IPS DF 6.9 (cell line): ENCODE data around the gene YIPF7.

Experiments
- DNase-seq: peaks from one replicate; pipeline ENCODE4 v3.0.0-alpha.2; 2013; ENCODE audit warnings: low read depth, low spot score
- H3K27ac ChIP-seq: one replicate; pipeline ENCODE4 v1.5.1; 2013; ENCODE audit warnings: low read length, control low read depth
- H3K27me3 ChIP-seq: 2 replicates; pipeline ENCODE4 v1.6.1; 2013; ENCODE audit warnings: mild to moderate bottlenecking, low read length; ENCODE audit not compliant: control insufficient read depth, insufficient read depth
- H3K36me3 ChIP-seq: 2 replicates; pipeline ENCODE4 v1.6.1; 2013; ENCODE audit warnings: low read length; ENCODE audit not compliant: control insufficient read depth, insufficient read depth
- H3K4me1 ChIP-seq: 2 replicates; pipeline ENCODE4 v1.6.1; 2013; ENCODE audit warnings: low read length; ENCODE audit not compliant: control insufficient read depth, insufficient read depth
- H3K4me3 ChIP-seq: 2 replicates; pipeline ENCODE4 v1.5.1; 2013; ENCODE audit warnings: mild to moderate bottlenecking, low read length
- H3K9me3 ChIP-seq: 2 replicates; pipeline ENCODE4 v1.6.1; 2013; ENCODE audit warnings: low read length, inconsistent platforms; ENCODE audit not compliant: control insufficient read depth, insufficient read depth
- WGBS: extraction: QIAGEN DNeasy Blood & Tissue Kit; methylation state at CpG from one replicate; pipeline ENCODE4 v1.1.7; 2013; ENCODE audit warnings: mixed read lengths, missing lambda C conversion rate; ENCODE audit not compliant: insufficient read length, insufficient coverage; 5-methylcytosine and 5-hydroxymethylcytosine counted together

The YIPF7 gene

GRCh38 chr4:44629280-44629866, 22.1 kb downstream of the YIPF7 start:
- Histone ChIP-seq H3K36me3 (no peaks in the 10 kb centered on the region), H3K27me3 (no peaks in the 10 kb centered on the region), H3K4me3 (no peak overlapping the region), H3K27ac (no peak overlapping the region), H3K9me3 (no peaks in the 10 kb centered on the region), H3K4me1 (no peaks in the 10 kb centered on the region)
- WGBS, result no CpG with 5 or more reads among the region's 2 CpGs
- peak; percentile 45 for DNase-seq

GRCh38 chr4:44623676-44624075, 27.7 kb downstream of the YIPF7 start:
- Histone ChIP-seq H3K4me3 (no peak overlapping the region), H3K4me1 (no peaks in the 10 kb centered on the region), H3K27ac (no peak overlapping the region), H3K36me3 (no peaks in the 10 kb centered on the region), H3K9me3 (no peaks in the 10 kb centered on the region), H3K27me3 (no peaks in the 10 kb centered on the region)
- DNase-seq, result no peak
- no CpG with 5 or more reads among the region's 1 CpG for WGBS

DNA sequence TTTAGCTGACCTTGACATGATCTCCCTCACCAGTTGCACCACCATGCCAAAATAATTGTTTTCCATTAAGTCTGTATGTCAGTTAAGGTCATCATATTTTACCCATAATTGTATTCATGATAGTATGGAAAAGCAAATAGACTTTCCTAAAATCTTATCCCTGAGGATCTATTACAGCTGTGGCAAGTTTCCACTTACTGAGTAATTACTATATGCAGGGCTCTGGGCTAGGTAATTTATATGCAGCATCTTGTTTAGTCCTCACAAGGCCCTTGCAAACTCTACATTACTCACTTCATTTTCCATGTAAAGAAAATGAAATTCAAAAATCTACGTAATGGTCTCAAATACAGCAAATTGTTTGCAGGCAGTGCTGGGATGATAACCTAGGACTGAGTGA, 34.8 kb downstream of the YIPF7 start:
- H3K27me3 ChIP-seq, result no peaks in the 10 kb centered on the region
- no peak overlapping the region for H3K4me3 ChIP-seq
- no peak for DNase-seq
- H3K27ac ChIP-seq, result no peak overlapping the region
- H3K36me3 ChIP-seq, result no peaks in the 10 kb centered on the region
- WGBS, result no CpG with 5 or more reads among the region's 1 CpG
- no peaks in the 10 kb centered on the region for H3K9me3 ChIP-seq
- H3K4me1 ChIP-seq, result no peaks in the 10 kb centered on the region

GRCh38 chr4:44583393-44583792, 68.0 kb downstream of the YIPF7 start:
- Histone ChIP-seq H3K9me3 (no peaks in the 10 kb centered on the region), H3K4me3 (no peak overlapping the region), H3K27ac (no peak overlapping the region), H3K27me3 (no peaks in the 10 kb centered on the region), H3K4me1 (no peaks in the 10 kb centered on the region), H3K36me3 (no peaks in the 10 kb centered on the region)
- WGBS, result no CpG with 5 or more reads among the region's 3 CpGs
- DNase-seq, result peak; percentile 5

DNA sequence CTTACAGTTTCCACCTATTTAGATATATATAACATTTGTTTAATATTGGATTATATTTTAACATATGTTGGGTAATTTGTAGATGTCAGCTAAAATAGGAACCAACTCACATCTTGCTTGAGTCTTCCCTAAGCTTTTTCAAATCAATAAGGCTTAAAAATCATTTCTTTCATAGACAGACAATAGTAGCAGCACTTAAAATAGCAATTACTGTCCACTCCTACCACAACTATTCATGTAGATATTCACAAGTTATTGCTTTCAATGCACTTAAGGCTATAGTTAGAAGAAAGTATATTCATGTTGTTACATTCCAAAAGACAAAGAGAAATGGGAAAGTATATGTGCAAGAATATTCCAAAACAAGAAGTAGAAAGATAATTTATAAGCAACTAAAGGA, 71.2 kb downstream of the YIPF7 start:
- Histone ChIP-seq H3K4me1 (no peaks in the 10 kb centered on the region), H3K36me3 (no peaks in the 10 kb centered on the region), H3K4me3 (no peak overlapping the region), H3K27ac (no peak overlapping the region), H3K27me3 (no peaks in the 10 kb centered on the region), H3K9me3 (no peaks in the 10 kb centered on the region)
- no peak for DNase-seq

- Histone ChIP-seq H3K4me3 (no peak overlapping the region), H3K4me1 (no peaks in the 10 kb centered on the region), H3K27me3 (no peaks in the 10 kb centered on the region), H3K27ac (no peak overlapping the region), H3K36me3 (no peaks in the 10 kb centered on the region), H3K9me3 (no peaks in the 10 kb centered on the region)
- WGBS, result no CpG with 5 or more reads among the region's 1 CpG
- DNase-seq, result no peak
Observed at GRCh38 chr4:44578954-44579353, 72.5 kb downstream of the YIPF7 start.
